ENCODE measurements around the gene DLG2. TPM values are rescaled to one million over a fixed set of nuclear protein-coding genes. Genes with fewer than 3 reads are reported as not detected.

The DLG2 gene
- total RNA-seq, 1 experiment from 2014 or later, result 0.17 TPM

DNA sequence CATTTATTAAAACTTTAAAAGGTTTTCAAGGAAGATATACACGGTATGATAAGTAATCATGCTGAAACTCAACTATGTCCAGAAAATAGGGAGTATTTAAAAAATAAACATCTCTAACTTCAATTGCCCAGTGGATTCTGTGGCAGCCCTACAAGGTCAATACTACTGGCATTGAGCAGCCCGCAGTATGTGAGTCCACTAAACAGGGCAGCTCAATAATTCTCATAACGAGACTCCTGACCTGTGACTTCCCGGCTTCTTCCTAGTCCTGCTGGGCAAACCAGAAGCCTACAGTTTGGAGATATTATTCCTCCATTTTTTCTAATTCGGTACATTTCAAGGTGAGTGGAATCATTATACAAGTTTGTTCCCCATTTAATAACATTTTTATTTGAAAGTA lies 1760.5 kb downstream of the DLG2 start:
- DNase-seq (ENCODE audit: low read depth), result no peak

DNA sequence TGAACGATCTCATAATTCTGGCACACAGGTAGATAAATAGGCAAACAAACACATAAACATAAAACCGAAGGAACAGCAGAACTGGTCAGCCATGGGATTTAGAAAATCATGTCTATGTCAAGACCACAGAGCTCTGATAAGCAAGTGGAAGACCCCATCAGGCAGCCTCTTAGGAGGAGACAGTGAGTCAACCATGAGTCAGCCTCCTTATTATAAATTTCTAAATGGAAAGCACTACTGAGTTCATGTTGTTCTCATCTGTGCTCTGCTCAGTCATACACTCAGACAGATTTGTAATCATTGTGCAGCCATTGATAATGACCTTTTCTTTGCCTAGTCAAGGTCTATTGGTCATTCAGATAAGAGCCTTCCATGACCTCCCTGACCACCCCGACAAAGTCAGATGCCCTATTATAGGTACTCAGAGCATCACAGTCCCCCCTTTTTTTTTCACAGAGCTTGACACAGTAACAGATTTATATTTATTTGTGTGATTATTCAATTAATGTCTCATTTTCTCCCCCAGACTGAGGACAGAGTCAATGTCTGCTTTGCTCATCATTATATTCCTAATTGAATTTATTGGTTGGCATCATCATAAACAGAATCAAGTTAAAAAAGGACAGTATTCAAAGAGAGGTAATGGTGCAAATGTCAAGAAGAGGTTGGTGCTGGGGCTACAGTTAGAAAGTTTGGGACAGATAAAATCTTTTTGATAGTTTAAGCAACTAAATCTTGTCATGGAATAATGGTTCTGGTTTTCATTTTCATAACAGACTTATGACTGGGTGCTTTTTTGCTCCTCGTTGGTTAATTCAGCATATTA lies 1761.3 kb downstream of the DLG2 start:
- no peak for DNase-seq (ENCODE audit: low read depth)

DNA sequence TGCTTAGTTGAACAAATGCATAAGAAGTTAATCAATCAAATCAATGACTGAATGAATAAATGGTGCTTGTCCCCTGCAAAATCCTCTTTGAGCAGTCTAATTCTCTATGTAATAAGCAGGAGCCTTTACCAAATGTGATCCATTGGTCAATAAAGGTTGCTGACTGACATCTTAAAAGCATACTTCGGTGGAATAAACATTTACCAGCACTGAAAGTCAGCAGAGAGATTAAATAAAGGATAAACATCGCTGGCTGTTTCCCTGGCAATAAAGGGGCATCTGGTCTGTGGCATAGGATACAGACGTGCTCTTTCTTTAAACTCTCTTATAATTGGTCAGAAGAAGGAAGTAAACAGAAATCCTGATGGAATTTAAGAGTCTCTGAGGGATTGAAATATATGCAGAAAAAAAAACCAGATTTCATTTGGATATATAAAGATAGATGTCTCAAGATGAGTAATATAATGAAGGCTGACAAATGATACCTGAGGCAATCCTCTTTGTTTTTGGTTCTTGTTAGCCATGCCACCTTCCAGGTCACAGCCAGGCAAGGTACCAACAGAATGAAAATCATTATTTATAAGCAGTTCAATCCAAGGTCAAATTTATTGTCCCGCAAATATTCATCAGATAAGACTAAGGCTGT lies 1762.6 kb downstream of the DLG2 start:
- DNase-seq (ENCODE audit: low read depth), result no peak

DNA sequence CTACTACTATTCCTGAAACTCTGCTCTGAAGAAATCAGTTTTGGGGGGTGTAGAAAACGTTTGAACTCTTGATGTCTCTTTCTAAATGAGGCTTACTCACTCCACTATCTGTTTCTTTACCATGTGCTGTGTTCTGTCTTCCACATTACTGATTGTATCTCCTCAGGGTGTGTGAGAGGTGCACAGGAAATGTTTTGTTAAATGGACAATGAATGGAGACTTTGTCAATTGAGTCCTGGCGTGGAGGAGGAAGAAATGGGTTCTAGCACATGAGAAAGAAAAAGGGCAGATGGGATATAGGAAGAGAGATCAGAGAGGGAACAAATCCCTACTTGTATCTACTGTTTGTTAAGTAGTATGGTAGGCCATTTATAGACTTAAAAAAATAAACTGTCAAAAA lies 1763.9 kb downstream of the DLG2 start:
- DNase-seq (ENCODE audit: low read depth), result no peak

DNA sequence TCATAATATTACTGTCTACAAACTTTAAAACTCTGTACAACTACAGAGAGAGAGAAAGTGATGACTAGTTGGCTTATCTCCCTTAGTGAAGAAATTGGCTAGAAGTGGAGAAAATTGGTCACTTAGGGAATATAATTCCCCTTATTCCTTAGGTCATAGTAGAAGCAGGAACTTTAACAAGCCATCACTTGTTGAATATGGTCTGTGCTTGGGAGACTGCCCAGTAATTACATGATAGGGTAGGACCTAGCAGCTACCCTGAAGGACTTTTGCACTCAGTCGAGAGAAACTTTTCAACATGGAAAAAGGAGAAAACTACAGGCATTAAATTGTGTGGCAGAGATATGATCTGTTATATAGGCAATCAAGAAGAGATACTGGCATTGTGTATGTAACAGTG lies 1764.5 kb downstream of the DLG2 start:
- DNase-seq (ENCODE audit: low read depth), result no peak

DNA sequence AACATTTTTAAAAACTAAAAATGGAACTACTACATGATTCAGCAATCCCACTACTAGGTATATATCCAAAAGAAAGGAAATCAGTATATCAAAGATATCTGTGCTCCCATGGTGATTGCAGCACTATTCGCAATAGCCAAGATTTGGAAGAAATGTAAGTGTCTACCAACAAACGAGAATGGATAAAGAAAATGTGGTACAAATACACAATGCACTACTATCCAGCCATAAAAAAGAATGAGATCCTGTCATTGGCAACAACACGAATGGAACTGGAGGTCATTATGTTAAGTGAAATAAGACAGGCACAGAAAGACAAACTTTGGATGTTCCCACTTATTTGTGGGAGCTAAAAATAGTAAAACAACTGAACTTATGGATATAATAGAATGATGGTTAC lies 1765.1 kb downstream of the DLG2 start:
- DNase-seq (ENCODE audit: low read depth), result no peak

DNA sequence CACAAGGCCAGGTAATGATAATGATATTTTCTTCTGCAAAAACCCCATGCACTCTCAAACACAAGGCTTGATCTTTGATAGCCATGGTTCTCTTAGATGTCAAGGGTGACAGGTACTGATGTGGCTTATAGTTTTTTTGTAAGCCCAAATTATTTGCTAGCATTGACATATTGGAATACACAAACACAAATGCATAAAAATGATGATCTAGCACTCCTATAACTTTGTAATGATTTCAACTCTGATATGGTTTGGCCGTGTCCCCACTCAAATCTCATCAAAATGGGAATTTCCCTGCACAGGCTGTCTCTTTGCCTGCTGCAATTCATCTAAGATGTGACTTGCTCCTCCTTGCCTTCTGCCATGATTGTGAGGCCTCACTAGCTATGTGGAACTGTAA lies 1768.5 kb downstream of the DLG2 start:
- DNase-seq (ENCODE audit: low read depth), result no peak

DNA sequence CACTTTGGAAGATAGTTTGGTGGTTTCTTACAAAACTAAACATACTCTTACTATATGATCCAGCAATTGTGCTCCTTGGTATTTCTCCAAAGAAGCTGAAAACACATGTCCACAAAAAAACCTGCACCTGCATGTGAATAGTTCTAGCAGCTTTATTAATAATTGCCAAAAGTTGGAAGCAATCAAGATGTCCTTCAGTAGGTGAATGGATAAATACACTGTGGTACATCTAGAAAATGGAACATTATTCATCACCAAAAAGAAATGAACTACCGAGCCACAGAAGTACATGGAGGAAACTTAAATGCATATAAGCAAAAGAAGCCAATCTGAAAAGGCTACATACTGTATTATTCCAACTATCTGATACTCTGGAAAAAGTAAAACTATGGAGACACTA lies 1771.9 kb downstream of the DLG2 start:
- DNase-seq (ENCODE audit: low read depth), result no peak

DNA sequence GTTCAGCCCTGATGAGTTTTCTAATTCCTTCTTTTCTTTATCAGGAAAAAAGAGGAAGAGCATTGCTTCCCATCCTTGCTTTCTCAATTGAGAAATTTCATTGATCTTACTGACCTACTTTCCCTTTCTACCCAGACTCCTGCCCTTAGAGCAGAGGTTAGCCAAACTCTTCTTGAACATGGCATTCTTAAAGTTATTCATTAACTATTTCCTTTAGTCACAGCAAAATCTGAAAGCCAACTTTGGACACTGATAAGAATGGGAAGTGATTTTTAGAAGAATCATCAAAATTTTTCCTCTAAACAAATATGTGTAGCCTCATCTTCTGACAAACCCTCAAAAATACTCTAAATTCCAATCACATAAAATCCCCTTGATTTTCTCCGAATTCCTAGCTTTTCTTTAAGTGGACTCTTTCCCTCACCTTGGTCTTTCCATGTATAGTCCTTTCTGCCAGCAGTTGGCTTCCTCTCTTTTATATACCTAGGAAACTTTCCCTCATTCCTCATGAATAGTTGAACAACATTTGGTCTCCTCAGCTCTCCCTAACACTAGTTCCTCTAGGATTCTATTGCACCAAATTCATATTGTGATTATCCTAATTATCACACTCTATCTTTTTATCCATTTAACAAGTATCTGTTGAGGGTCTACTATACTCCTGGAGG lies 1774.2 kb downstream of the DLG2 start:
- DNase-seq (ENCODE audit: low read depth), result no peak

DNA sequence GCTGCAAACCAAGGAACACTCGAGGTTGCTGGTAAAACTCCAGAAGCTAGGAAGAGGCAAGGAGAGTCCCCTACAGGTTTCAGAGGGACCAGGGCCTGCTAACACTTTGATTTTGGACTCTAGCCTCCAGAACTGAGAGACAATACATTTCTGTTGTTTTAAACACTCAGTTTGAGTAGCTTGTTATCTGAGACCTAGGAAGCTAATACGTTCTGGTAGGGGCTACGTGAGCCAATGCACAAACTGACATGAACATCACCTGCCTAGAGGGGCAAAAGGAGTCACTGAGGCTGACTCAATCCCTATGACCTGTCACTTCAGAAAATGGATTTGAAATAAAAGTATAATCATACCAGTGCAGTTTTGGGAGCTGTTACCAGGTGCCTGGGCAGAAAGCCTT lies 1775.1 kb downstream of the DLG2 start:
- DNase-seq (ENCODE audit: low read depth), result no peak

DNA sequence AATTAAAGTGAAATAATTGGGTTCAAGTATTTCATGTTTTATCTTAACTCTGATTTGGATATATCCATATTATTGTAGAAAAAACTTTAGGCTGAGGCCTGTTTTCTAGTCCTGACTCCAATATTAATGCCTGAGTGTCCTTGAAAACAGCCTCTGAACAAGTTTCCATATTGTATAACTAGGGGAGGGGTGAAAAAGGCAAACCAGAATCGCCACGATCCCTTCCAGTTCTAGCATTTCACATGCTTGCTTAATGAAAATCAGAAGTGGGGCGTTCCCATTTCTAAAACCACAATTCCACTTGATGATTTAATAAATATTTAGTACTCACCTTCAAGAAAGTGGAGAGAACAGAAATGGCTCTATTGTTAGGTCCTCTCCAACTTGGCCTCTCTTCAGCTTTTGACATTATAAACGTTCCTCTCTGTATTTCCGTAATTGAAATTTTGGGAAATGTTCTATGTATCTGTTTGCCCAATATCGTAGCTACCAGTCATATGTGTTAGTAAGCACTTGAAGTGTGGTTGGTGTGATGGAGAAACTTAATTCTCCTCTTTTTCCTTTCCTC lies 1779.6 kb downstream of the DLG2 start:
- DNase-seq (ENCODE audit: low read depth), result no peak

DNA sequence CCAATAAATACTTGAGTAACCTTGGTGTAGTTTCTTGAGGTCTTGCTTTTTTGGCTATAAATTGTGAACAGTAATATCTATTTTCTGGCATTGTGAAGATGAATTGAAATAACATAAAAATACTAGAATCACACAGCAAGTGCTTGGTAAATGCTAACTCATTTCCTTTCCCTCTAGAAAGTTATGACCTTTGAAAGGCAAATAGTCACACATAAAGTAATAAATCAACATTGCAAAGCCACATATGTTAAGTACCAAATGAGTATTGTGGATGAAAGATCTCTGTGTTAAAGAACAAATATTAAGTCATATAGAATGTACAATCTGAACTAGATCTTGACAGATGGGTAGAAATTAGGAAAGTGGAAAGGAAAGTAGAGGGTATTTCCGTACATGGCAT lies 1781.3 kb downstream of the DLG2 start:
- no peak for DNase-seq (ENCODE audit: low read depth)

DNA sequence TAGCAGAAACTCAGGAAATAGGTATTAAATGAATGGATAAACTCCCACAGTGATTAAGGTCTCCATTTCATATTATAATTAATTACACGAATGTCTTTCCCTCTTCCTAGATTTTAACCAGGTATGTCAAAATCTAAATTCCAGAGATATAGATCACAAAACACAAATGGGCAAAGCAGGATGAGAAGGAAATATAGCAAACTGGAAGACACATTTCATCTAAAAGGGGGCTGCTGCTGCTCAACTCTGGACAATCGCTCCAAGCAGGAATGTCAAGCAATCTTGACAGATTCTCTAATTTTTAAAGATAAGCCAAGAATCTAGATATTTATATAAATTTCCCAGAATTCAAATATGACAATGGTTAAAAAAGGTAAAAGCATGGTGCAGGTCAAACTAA lies 1786.8 kb downstream of the DLG2 start:
- DNase-seq (ENCODE audit: low read depth), result no peak

DNA sequence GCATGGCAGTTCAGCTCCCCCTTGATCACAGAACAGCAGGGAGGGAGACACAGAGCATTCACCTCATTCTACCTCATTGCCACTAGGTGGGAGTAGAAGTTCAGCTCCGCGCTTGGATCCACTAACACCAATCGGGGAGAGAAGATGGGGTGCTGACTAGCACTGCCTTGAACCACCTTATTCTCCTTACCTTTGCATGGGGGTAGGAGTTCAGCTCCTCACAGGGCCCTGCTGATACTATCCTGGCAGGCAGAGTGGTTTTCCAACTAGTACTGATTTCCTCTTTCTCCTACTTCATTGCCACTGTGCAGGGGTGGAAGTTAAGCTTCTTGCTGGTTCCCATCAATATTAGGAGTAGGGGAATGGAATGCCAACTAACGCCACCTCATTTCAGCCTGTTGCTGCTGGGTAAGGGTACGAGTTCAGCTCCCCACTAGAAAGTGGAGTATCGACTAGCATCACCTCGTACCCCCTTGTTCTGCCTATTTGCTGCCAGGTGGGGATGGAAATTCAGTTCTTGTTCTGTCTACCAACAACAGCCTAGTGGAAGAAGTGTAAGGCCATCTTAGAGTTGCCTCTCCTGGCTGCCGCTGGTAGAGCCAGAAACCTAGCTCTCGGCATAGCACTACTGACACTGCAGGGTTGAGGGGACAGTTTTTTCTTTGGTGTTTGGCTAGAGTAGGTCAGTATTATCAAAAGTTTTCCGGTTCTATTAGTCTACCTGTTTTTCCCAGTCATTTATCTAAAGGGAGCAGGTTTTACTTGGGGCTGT lies 1790.1 kb downstream of the DLG2 start:
- peak; percentile 24 for DNase-seq (ENCODE audit: low read depth)

DNA sequence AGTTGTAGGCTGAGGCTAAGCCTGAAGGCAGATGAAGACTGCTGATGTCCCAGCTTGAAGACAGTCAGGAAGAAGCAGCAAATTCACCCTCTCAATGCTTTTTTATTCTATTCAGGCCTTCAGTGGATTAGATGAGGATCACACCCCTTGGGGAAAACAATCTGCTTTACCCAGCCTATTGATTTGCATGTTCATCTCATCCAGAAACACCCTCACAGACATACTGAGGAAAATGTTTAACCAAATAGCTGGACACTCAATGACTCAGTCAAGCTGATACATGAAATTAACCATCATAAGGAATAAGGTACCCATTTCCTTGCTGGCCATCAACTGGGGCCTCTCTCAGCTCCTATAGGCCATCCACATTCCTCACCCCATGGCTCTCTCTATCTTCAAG lies 1791.1 kb downstream of the DLG2 start:
- DNase-seq (ENCODE audit: low read depth), result no peak

DNA sequence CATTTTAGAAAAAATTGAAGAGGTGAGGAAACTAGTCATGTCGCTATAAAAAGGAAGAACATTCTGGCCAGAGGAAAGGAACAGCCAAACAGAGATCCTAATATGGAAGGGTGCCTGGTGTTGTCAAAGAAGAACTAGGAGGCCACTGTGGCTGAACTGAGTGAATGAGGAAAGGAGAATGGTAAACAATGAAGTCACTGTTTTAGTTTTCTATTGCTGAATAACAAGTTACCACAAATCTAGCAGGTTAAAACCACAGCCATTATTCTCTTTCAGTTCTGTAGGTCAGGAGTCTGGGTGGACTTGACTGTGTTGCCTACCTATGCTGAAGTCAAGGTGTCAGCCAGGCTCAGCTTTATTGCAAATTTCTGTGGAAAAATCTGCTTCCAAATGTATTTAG lies 1791.7 kb downstream of the DLG2 start:
- DNase-seq (ENCODE audit: low read depth), result no peak

DNA sequence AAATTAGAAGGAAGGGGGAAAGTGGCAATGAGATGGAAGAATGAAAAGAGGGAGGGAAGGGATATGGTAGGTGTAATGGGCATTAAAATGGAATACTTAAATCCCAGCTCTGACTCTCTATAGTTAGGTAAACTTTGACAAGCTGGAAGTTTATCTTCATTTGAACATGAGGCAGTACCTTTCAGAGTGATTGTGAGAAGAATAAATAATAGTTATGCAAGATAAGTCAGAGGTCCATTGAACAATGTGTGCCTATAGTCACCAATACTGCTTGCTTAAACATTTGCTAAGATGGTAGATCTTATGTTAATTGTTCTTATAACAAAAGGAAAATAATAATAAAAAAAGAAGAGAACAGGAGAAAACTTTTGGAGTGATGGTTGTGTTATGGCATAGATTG lies 1795.2 kb downstream of the DLG2 start:
- DNase-seq (ENCODE audit: low read depth), result no peak

DNA sequence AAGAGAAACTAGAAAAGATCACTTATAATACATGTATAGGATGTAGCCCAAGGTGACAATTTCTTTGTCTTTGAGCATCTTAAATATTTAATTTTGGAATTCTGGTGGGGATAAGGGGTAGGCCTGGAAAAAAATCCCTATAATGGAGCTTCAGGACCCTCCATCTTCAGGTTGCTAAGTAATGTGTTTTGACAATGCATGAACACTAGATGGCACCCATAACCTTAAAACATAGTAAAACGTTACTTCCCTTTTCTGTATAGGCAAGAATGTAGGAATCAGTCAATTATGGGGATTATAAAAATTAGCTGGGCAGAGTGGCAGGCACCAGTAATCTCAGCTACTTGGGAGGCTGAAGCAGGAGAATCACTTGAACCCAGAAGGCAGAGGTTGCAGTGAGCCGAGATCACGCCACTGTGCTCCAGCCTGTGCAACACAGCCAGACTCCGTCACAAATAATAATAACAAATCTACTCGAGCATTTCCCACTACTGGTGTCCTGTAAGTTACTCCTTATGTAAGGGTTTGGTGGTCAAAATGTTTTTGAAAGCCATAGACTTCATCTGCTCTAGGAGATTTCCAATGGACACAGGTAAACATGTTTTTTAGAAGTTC lies 1799.1 kb downstream of the DLG2 start:
- peak; percentile 30 for DNase-seq (ENCODE audit: low read depth)

DNA sequence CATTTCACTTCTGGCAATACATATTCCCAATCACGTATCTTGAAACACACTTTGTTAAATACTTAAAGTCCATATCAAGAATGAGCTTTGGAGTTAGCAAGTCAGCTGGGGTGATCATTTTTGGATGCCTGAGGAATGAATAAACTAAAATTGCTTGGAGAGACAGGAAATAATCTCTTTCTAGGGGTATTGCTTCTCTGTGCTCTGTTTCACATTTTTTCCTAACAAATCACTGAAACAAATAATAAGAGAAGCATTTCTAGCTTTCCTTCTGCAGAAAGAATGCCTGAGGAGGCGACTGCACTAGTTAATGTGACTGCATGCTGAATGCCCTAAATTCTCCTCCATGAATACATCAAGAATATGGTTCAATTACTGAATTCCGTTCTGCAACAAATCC lies 1799.6 kb downstream of the DLG2 start:
- DNase-seq (ENCODE audit: low read depth), result no peak

DNA sequence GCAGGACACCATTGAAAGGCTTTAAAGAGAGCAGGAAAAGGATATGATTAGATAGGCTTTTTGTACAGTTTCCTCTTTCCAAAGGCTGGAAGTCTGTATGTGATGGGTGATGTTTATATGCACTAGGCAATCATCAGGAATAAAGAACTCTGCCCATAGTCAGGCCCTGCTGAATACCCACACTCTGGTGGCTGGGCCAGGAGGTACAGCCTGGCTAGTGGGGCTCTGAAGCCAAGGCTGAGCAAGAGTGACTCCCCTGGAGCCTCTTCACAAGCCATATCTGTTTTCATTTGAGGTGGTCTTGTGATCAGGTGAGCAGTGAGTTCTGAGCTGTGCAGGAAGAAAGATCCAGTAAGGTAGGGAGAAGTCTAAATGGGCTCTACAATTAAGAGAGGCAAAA lies 1801.1 kb downstream of the DLG2 start:
- DNase-seq (ENCODE audit: low read depth), result no peak

DNA sequence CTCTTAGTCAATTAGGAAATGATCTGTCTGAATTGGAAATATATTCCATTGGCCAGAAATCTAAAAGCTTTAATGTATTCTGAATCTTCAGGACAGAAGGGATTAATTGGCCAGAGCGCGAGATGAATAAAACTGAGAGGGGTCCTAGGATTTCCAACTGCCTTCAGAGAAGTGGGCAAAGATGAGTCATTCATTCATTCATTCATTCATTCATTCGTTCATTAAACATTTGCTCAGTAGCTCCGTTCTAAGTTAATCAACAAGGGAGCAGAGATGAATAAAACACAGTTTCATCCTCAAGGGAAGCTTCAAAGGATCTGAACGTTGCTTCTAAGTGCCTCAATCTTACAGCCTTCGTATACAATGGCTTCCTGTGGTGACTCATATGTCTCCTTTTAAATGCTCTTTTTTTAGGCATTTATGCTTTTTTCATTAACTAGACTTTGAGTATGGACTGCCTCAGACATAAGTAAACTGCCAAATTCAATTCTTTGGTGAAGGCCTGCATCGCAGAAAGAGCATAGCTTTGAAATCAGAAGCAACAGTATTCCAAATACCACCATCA lies 1803.6 kb downstream of the DLG2 start:
- DNase-seq (ENCODE audit: low read depth), result no peak

All from LHCN-M2 (cell line).